Osteocyte (in vitro differentiated cells): Measurements from ENCODE around the gene CST9. TPM values are rescaled to one million over a fixed set of nuclear protein-coding genes. Genes with fewer than 3 reads are reported as not detected.

ENCODE experiments used
- DNase-seq: peaks from one replicate; pipeline ENCODE4 v3.0.0; 2021; ENCODE audit warnings: mixed read lengths; ENCODE audit not compliant: unreplicated experiment; ENCODE audit errors: extremely low spot score
- H3K27ac Mint-ChIP-seq: one replicate; pipeline ENCODE4 v1.8.0; 2021; ENCODE audit warnings: mild to moderate bottlenecking, mixed read lengths; ENCODE audit not compliant: unreplicated experiment
- H3K27me3 Mint-ChIP-seq: one replicate; pipeline ENCODE4 v1.8.0; 2021; ENCODE audit warnings: mixed read lengths; ENCODE audit not compliant: unreplicated experiment
- H3K36me3 Mint-ChIP-seq: one replicate; pipeline ENCODE4 v1.8.0; 2021; ENCODE audit warnings: mixed read lengths; ENCODE audit not compliant: unreplicated experiment
- H3K4me1 Mint-ChIP-seq: one replicate; pipeline ENCODE4 v1.8.0; 2021; ENCODE audit warnings: mixed read lengths; ENCODE audit not compliant: unreplicated experiment
- H3K4me3 Mint-ChIP-seq: one replicate; pipeline ENCODE4 v1.8.0; 2021; ENCODE audit warnings: mild to moderate bottlenecking, moderate library complexity, mixed read lengths; ENCODE audit not compliant: unreplicated experiment
- H3K9me3 Mint-ChIP-seq: one replicate; pipeline ENCODE4 v1.8.0; 2021; ENCODE audit warnings: mixed read lengths; ENCODE audit not compliant: unreplicated experiment
- total RNA-seq: library from RNA; stranded (reverse); gene quantifications from 2 replicates; pipeline ENCODE4 v1.2.1, GENCODE V29; 2021
- TF ChIP-seq, protein P1 (sequence below): fragments of 200-600 bp; sonication (generic); IDR thresholded peaks from 2 replicates; pipeline ENCODE4 v1.5.0; 2021; ENCODE audit warnings: antibody characterized with exemption, mild to moderate bottlenecking, moderate library complexity

Gene CST9
- total RNA-seq, 1 donor from 2014 or later = not detected

DNA sequence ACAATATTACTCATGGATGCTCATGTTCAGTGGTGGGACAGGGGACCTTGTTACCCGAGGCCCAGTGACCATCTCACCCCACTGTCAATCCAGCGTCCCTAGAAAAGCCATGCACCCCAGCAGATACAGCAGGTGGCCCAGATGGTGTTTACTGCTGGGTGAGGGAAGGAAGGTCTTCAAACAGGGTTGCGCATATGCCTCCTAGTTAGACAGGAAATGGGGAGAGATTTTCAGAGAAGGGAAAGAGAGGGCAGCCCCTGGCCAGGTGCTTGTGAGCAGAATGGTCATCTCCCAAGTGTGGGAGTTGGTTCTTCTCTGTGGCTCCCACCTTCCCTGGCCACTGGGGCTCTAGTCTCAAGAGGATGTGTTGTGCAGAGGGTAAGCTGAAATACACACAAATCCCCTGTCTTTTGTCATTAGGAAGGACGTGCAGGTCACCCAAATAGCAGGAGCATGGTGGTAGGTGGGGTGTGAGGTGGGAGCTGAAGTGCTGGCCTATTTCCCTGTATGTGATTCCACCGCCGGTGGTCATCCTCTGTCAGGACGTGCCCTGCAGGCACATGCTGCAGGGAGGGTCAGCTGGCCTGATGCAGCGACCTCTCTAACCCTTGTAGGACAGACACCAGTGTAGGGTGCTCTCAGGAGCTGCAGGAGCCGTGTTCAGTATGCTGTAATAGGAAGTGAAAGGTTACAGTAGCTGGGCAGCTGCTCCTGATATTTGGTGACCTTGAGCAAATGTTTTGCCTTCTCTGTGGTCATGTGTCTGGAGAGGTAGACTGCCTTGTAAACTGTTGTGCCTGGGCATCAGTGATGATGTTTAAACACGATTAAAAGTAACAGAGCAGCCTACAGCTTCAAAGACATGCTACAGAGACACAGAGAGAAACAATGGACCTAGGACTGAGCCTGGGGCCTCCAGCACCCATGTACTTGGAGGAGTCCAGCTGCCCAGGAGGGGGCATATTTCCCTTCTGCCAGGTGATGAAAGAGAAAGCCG lies 35.3 kb upstream of the CST9 start:
- H3K9me3 Mint-ChIP-seq = no peaks in the 10 kb centered on the region
- H3K4me3 Mint-ChIP-seq = no peak overlapping the region
- peaks cover 55% of the 10 kb centered on the region for H3K4me1 Mint-ChIP-seq
- no peaks in the 10 kb centered on the region for H3K36me3 Mint-ChIP-seq
- no peak for DNase-seq
- no peaks in the 10 kb centered on the region for H3K27me3 Mint-ChIP-seq
- TF ChIP-seq, protein P1, sequence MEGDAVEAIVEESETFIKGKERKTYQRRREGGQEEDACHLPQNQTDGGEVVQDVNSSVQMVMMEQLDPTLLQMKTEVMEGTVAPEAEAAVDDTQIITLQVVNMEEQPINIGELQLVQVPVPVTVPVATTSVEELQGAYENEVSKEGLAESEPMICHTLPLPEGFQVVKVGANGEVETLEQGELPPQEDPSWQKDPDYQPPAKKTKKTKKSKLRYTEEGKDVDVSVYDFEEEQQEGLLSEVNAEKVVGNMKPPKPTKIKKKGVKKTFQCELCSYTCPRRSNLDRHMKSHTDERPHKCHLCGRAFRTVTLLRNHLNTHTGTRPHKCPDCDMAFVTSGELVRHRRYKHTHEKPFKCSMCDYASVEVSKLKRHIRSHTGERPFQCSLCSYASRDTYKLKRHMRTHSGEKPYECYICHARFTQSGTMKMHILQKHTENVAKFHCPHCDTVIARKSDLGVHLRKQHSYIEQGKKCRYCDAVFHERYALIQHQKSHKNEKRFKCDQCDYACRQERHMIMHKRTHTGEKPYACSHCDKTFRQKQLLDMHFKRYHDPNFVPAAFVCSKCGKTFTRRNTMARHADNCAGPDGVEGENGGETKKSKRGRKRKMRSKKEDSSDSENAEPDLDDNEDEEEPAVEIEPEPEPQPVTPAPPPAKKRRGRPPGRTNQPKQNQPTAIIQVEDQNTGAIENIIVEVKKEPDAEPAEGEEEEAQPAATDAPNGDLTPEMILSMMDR = no peak
- no peak overlapping the region for H3K27ac Mint-ChIP-seq

- no peak overlapping the region for H3K27ac Mint-ChIP-seq
- peaks cover 2% of the 10 kb centered on the region for H3K36me3 Mint-ChIP-seq
- no peak overlapping the region for H3K4me3 Mint-ChIP-seq
- DNase-seq = peak; percentile 75
- peaks cover 56% of the 10 kb centered on the region for H3K4me1 Mint-ChIP-seq
- TF ChIP-seq, protein P1 = no peak
- no peaks in the 10 kb centered on the region for H3K27me3 Mint-ChIP-seq
- H3K9me3 Mint-ChIP-seq = no peaks in the 10 kb centered on the region
Measured at GRCh38 chr20:23640018-23640601, 34.4 kb upstream of the CST9 start.

GRCh38 chr20:23639490-23639958 lies 33.8 kb upstream of the CST9 start:
- TF ChIP-seq, protein P1 = no peak
- peak; percentile 79 for DNase-seq
- Mint-ChIP-seq H3K36me3 (peaks cover 7% of the 10 kb centered on the region), H3K27me3 (no peaks in the 10 kb centered on the region), H3K4me1 (peaks cover 61% of the 10 kb centered on the region), H3K9me3 (no peaks in the 10 kb centered on the region), H3K27ac (no peak overlapping the region), H3K4me3 (no peak overlapping the region)

DNA sequence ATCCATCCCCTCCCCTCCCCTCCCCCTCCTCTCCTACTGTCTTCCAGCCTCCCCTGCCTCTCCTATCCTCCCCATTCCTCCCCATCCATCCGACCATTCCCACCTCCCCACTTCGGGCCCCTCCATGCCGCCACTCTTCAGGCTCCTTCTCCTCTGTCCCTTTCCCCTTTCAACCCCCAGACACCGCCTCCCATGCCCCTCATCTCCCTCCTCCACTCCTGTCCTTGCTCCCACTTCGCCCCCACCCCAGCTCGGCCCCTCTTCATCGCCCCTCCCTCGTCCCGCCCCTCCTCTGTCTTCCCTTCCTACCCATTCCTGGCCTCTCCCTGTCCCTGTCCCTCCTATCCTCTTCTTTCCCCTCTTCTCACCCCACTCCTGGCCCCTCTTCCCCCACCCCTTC lies 32.6 kb upstream of the CST9 start:
- TF ChIP-seq, protein P1 = no peak
- H3K27me3 Mint-ChIP-seq = no peaks in the 10 kb centered on the region
- no peaks in the 10 kb centered on the region for H3K9me3 Mint-ChIP-seq
- no peak overlapping the region for H3K27ac Mint-ChIP-seq
- peaks cover 56% of the 10 kb centered on the region for H3K4me1 Mint-ChIP-seq
- no peak overlapping the region for H3K4me3 Mint-ChIP-seq
- H3K36me3 Mint-ChIP-seq = peaks cover 10% of the 10 kb centered on the region
- DNase-seq = peak; percentile 67
